ENCODE results near the gene ELOVL5.

DNA sequence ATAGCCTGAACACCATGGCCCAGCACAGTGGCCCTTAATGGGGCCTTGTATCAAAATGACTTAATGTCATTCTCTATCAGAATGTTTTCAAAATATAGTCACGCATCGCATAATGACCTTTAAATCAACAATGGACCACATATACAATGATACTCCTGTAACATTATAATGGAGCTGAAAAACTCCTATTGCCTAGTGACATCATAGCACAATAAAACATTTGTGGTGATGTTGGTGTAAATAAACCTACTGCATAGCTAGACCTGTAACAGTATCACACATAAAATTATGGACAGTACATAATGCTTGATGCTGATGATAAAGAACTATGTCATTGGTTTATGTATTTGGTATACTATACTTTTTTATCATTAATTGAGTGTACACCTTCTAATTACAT is 9.3 kb downstream of the ELOVL5 start:
- TF ChIP-seq CTCF (IDR thresholded peaks at IDR 0.05; ENCODE audit: low read length) = no peak
- no peak for TF ChIP-seq EZH2 (IDR thresholded peaks at IDR 0.05; ENCODE audit: borderline replicate concordance, low read length)

Data from OCI-LY1 (cell line).